H7 (cell line): ENCODE measurements around the gene KRT73. TPM values are rescaled to one million over a fixed set of nuclear protein-coding genes. Genes with fewer than 3 reads are reported as not detected.

ENCODE experiments used
- DNase-seq: peaks from one replicate; pipeline ENCODE4 v3.0.0; 2012
- H3K27me3 ChIP-seq: 2 replicates; pipeline ENCODE4 v1.6.0; 2011; ENCODE audit warnings: mild to moderate bottlenecking, low read length; ENCODE audit not compliant: control insufficient read depth, insufficient read depth
- H3K36me3 ChIP-seq: replicated peaks from 2 replicates; pipeline ENCODE4 v1.5.1; 2011; ENCODE audit warnings: low read length; ENCODE audit not compliant: control insufficient read depth, insufficient read depth
- H3K4me3 ChIP-seq: 2 replicates; pipeline ENCODE4 v1.5.1; 2011; ENCODE audit warnings: low read depth, mild to moderate bottlenecking, control low read depth, low read length, moderate library complexity; ENCODE audit not compliant: insufficient read depth
- total RNA-seq: library from RNA; depleted of rRNA; stranded (reverse); fragments of >200 nt; shearing (Covaris generic); gene quantifications from 2 replicates; pipeline ENCODE4 v1.2.3, GENCODE V29; 2014

The KRT73 gene
- total RNA-seq, 1 experiment from 2014 or later = not detected

DNA sequence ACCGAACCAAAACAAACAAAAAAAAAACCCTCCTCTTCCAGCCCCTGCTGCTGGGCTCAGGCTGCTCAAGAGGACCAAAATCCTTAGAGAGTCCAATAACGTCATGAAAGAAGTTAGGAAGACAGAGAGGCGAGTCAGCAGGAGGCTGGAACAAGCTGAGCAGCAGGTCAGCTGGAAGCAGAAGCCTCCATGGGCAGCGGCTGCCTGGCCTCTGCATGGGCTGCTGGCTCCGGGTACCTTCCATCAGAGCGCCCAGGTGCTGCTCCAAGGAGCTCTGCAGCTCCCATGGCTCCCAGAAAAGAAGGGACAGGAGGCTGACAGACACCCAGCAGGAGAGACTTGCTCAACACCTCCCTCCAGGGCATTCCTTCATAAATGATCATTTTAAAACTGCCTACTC, 36.9 kb upstream of the KRT73 start:
- Histone ChIP-seq H3K4me3 (no peak overlapping the region), H3K27me3 (no peaks in the 10 kb centered on the region), H3K36me3 (no peaks in the 10 kb centered on the region)
- DNase-seq = no peak

DNA sequence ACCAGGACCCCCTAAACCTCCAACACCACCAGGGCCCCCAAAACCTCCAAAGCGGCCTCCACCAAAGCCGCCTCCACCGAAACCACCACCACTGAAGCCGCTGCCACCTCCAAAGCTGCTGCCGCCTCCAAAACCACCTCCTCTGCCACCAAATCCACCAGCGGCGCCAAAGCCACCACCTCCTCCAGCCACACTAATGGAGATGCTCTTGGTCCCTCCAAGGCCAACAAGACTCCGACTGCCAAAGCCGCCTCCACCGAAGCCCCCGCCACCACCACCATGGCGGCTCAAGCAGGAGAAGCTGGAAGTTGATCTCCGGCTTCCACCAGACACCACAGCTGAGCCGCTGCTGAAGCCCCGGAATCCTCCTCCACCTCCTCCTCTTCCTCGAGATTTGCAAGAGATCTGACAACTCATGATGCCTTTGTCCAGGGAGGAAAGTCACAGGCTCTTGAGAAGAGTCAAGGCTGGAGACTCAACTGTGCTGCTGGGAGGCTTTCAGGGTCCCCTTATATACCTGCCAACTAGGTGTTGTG, 33.4 kb upstream of the KRT73 start, which contains the start of gene KRT2:
TSS of gene KRT2 (minus strand) at position 486 of the 536 bp plus-strand sequence. CDS start at position 417, 69 bp downstream.
- Histone ChIP-seq H3K36me3 (no peaks in the 10 kb centered on the region), H3K4me3 (no peak within 1 kb of the TSS), H3K27me3 (no peaks in the 10 kb centered on the region; the same call in 1 of the 2 replicates)
- no peak for DNase-seq

DNA sequence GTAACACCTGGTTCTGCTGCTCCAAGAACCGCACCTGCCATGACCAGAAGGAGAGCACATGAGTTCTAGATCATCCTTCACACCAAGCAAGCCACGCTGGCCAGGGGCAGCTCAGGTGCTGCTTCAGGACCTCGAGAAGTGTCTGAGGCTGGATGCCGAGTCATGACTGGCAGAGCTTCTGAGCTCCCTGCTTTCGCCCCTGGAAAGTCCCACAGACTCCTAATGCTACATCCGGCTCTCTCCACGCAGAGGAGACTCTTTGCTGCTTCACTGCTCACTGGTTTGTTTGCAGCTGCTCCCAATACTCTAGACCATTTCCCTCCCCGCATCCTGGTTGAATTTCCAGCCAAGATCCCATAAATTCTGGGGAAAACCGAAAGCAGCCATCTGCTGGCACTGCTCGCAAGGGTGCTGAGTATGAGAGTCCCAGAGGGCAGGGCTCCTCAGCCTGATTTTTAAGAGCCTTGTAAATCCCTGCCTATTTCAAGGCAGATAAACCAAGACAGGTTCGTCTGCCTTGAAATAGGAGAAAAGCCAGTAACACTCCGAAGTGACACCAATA, 32.2 kb upstream of the KRT73 start:
- Histone ChIP-seq H3K36me3 (no peaks in the 10 kb centered on the region), H3K27me3 (no peaks in the 10 kb centered on the region; the same call in 1 of the 2 replicates), H3K4me3 (no peak overlapping the region)
- DNase-seq = no peak

DNA sequence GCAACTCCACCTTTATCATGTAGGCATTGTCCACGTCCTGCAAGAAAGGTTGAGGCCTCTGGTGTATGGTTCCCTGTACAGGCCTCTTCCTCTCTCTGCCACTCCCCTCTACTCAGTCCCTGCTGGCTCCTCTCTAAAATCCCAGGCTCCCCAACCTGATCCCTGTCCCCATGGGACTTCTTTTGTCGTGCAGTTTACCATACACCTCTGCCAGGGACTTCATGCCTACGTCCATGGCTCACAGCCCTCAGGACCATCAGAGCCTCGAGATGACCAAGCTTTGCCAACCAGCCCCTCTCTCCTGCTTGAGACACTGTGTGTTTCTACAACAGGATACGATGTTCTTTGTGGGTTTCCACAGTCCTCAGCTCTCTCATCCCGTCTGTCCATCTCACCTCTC, 30.7 kb upstream of the KRT73 start:
- Histone ChIP-seq H3K36me3 (no peaks in the 10 kb centered on the region), H3K27me3 (no peaks in the 10 kb centered on the region; the same call in 1 of the 2 replicates), H3K4me3 (no peak overlapping the region)
- DNase-seq = no peak

DNA sequence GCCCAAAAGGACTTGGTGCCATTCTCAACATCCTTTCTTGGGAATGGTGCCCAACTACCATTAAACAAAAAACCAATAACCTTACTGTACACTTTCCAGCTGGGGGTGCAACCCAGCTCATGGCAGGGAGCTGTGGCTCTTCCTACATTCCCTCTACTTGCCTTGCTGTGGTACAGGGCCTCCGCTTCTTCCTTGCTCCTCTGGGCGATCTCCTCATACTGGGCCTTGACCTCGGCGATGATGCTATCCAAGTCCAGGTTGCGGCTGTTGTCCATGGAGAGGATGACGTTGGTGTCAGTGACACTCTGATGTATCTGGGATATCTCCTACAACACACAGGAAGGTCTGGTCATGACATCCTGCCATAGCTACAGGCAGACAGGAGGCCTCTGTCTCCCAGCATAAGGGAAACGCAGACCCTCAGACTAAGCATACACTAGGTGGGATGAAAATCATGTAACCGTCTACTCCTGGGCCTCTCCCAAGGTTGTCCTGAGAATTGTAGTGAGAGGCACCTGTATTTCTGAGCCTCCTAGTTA, 29.7 kb upstream of the KRT73 start:
- Histone ChIP-seq H3K27me3 (no peaks in the 10 kb centered on the region; the same call in 1 of the 2 replicates), H3K4me3 (no peak overlapping the region), H3K36me3 (no peaks in the 10 kb centered on the region)
- DNase-seq = no peak

DNA sequence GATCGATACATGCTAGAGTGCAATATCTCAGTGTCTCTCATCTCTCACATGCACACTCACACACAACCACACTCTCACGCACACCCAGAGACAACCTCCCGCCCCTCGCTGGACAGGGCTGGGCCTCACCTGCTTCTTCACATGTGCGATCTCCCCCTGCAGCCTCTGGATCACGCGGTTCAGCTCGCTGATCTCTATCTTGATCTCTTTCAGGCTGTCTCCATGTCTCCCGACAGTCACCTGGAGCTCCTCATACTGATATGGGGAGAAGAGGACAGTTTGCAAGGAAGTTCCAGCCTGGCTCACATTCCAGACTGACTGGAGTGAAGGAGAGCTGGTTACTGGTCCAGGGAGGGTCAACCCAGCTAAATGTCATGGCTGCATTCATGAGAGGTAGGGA, 29.2 kb upstream of the KRT73 start:
- H3K27me3 ChIP-seq = no peaks in the 10 kb centered on the region; the same call in 1 of the 2 replicates
- no peak for DNase-seq
- H3K4me3 ChIP-seq = no peak overlapping the region
- H3K36me3 ChIP-seq = no peaks in the 10 kb centered on the region

DNA sequence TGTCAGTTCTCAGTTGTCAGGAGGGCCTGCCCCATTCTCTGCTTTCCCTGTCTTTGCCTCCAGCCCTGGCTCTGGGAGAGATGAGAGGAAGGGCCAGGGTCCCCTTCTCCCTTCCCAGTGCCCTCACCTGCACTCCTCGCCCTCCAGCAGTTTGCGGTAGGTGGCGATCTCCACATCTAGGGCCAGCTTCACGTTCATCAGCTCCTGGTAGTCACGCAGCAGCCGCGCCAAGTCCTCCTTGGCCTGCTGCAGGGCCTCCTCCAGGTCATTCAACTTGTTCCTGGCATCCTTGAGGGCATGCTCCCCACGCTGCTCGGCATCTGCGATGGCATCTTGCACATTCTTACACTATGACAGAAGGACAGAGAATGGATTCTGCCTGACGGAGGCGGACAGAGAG, 28.3 kb upstream of the KRT73 start:
- Histone ChIP-seq H3K36me3 (no peaks in the 10 kb centered on the region), H3K4me3 (no peak overlapping the region), H3K27me3 (no peaks in the 10 kb centered on the region; the same call in 1 of the 2 replicates)
- DNase-seq = no peak

DNA sequence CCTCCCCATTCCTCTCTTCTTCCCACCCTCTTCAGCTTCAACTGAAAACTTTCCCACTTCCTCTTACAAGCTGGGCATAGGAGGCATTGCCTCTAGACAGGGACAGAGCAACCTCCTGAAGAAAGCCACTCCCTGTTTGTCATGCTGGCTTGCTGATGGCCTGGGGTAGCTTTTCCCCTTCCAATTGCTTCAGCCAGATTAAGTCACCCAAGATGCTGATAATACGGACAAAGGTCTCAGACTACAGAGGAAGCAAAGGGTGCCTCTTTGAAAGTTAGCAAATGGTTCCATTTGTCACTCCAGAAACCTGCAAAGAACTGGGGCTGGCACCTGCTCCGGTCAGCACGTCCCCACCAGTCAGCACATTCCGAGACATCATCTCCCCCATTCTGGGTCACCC, 27.6 kb upstream of the KRT73 start:
- H3K36me3 ChIP-seq = no peaks in the 10 kb centered on the region
- DNase-seq = no peak
- no peaks in the 10 kb centered on the region; the same call in 1 of the 2 replicates for H3K27me3 ChIP-seq
- no peak overlapping the region for H3K4me3 ChIP-seq

DNA sequence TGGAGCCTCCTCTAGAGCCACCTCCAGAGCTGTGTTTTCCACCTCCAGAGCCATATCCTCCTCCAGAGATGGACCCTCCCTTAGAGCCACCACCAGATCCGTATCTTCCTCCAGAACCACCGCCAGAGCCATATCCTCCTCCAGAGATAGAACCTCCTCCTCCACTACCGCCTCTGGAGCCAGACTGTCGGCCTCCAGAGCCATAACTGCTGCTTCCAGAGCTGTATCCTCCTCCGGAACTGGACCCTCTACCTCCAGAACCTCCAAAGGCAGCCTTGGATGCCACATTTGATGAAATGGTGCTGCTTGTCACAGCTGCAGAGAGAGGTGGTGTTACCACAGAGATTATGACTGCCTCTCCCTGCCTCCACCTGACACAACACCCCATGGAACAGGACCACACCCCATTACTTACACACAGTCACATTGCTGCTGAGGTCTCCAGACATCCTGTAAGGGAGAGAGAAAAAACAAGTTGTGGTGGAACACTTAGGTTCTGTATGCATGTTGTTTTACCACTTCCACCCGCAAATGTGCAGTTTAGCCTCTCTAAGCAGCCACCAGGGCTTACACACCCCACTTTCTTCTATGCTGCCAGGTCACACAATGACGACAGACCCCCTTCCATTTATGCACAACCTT, 26.9 kb upstream of the KRT73 start:
- no peak for DNase-seq
- Histone ChIP-seq H3K36me3 (no peaks in the 10 kb centered on the region), H3K4me3 (no peak overlapping the region), H3K27me3 (no peaks in the 10 kb centered on the region; the same call in 1 of the 2 replicates)

DNA sequence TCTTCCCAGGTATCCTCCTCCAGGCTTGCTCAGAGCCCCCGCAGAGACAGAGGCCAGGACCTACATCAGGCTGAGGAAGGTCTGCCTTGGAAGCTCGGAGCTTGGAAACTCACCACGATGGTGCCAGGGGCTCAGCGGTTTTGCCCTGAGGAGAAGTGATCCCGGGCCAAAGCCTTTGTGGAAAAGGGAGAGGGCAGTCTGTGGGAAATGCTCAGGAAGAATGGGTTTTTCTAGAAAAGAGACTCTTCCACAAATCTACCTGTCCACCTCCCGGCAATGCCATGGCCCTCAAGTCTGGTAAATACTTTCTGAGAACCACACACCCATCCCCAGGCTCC, 25.7 kb upstream of the KRT73 start:
- no peaks in the 10 kb centered on the region; the same call in 1 of the 2 replicates for H3K27me3 ChIP-seq
- H3K36me3 ChIP-seq = no peaks in the 10 kb centered on the region
- no peak overlapping the region for H3K4me3 ChIP-seq
- DNase-seq = no peak

DNA sequence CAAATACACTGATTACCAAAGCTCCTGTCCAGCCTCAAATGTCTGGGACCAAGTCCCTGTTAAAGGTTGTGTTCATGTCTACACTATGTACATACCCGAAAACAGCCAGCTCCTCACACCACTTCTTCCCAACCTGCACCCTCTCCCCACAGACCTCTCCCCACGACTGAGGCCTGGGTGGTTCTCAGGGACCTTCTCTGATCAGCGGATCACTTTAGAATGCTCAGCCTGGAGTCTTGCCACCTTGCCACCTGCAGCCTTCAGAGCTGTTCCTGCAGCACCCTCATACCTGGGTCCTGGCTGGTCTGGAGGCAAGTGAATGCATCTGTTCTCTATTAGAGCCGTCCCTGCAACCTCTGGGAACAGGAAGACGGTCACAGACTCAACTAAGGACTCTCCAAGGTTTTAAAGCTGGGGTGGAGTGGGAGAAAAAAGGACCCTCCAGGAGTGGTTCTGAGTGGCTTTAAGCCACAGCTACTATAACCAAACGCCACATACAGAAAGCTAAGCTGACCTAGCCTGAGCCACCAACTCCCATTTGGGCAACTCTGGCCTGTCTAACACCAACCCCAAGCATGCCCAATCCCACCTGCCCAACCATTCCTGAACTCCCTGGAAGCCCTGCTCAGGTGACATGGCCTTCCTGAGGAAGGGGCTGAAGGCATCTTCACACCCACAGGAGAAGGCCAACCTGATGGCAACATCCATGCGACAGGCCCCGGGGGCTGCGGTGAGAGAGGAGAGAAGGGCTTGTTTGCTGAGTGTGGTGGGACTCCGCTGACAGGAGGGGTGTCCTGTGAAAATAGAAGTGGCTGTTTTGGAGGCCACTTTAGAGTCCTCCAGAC, 25.1 kb upstream of the KRT73 start:
- H3K36me3 ChIP-seq = no peaks in the 10 kb centered on the region
- no peak for DNase-seq
- no peak overlapping the region for H3K4me3 ChIP-seq
- no peaks in the 10 kb centered on the region; the same call in 1 of the 2 replicates for H3K27me3 ChIP-seq

DNA sequence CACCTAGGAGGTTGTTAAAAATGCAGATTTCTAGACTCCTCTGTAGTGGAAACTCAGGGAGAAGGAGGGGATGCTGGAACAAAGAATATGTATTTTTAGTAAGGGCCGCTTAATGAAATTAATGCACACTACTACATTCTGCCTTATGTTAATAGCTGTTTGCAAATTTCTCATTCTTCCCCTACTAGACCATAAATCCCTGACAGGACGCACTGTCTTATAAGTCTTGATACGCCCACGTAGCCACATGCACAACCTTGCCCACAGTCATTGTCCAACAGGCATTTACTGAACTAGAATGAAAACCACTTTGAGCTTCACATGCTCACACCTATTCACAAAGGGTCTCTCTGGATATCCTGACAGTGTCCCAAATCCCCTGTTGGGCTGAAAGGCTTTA, 23.1 kb upstream of the KRT73 start:
- Histone ChIP-seq H3K27me3 (no peaks in the 10 kb centered on the region), H3K4me3 (no peak overlapping the region), H3K36me3 (no peaks in the 10 kb centered on the region)
- no peak for DNase-seq

DNA sequence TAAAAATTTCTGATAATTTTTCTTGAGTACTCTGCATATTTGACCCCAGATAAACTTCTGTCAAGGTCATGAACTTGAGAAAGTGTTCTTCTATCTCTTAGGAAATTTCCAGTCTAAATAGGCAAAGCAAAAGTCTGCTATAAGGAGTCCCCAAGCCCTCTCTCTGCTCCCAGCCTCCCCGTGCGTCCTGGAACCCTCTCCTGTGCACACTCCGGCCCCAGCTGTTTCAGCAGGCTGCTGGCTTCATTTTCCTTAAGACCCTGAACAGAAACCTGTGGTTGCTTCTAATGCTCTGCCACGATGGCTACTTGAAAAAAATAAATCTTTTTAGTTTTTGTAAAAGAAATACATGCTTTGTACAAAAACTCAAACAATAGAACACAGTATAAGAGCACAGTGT, 18.9 kb upstream of the KRT73 start:
- H3K4me3 ChIP-seq = no peak overlapping the region
- DNase-seq = no peak
- no peaks in the 10 kb centered on the region for H3K36me3 ChIP-seq
- no peaks in the 10 kb centered on the region for H3K27me3 ChIP-seq

DNA sequence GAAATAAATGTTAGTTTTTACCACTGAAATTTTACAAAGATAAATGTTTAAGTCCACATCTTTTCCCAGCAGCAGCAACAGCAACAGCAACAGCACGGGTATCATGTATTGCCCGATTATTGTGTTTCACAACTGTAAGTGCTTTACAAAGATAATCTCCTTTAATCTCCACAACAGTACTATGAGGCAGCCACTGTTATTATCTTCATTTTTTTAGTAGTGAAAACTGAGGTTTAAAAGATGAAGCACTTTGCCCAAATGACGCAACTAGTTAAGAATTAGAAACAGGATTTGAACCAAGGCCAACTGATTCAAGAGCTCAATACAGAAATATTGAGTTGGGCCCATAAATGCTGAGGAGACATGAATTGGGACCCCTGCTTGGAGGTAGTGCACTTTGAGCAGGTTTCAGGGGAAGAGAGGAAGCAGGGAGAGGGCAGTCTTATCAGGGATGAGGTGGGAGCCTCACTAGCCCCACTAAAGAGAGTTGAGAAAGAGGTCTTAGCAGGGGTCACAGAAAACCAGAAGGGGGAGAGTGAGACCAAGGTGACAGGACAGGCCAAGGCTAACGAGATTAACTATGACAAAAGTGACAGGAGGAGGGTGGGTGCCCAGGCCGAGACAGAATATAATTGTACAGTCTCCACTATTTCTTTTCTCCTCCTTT, 18.4 kb upstream of the KRT73 start:
- no peak for DNase-seq
- H3K27me3 ChIP-seq = no peaks in the 10 kb centered on the region
- H3K36me3 ChIP-seq = no peaks in the 10 kb centered on the region
- H3K4me3 ChIP-seq = no peak overlapping the region
